GM23338 (cell line): ENCODE data around the gene TTLL8. TPM values are rescaled to one million over a fixed set of nuclear protein-coding genes. Genes with fewer than 3 reads are reported as not detected.

Experiments
- ATAC-seq: fragments of 200-7000 bp; cut with Tn5 transposase; 3 replicates; pipeline ENCODE4 v1.9.1; 2020
- DNase-seq: peaks from one replicate; pipeline ENCODE4 v3.0.0-alpha.2; 2015; ENCODE audit warnings: low spot score
- H2AFZ ChIP-seq: fragments of 200-600 bp; sonication (generic); 2 replicates; pipeline ENCODE4 v1.8.0; 2016; ENCODE audit warnings: antibody characterized with exemption, mild to moderate bottlenecking, moderate library complexity
- H3F3A ChIP-seq: fragments of 200-600 bp; sonication (generic); replicated peaks from 2 replicates; pipeline ENCODE4 v1.8.0; 2017; ENCODE audit warnings: antibody characterized with exemption, mixed run types, low read depth
- H3K27ac ChIP-seq: fragments of 200-600 bp; sonication (generic); 2 replicates; pipeline ENCODE4 v1.6.1; 2016; ENCODE audit warnings: low read depth
- H3K27me3 ChIP-seq: fragments of 200-600 bp; sonication (generic); 2 replicates; pipeline ENCODE4 v1.8.0; 2016; ENCODE audit warnings: mild to moderate bottlenecking, mixed run types, moderate library complexity; ENCODE audit not compliant: insufficient read depth
- H3K36me3 ChIP-seq: fragments of 200-600 bp; sonication (generic); 2 replicates; pipeline ENCODE4 v1.8.0; 2016; ENCODE audit warnings: mild to moderate bottlenecking; ENCODE audit not compliant: insufficient read depth
- H3K4me1 ChIP-seq: fragments of 200-600 bp; sonication (generic); 2 replicates; pipeline ENCODE4 v1.8.0; 2016; ENCODE audit warnings: mild to moderate bottlenecking, moderate library complexity; ENCODE audit not compliant: insufficient read depth
- H3K4me2 ChIP-seq: fragments of 200-600 bp; sonication (generic); 2 replicates; pipeline ENCODE4 v1.7.1; 2017; ENCODE audit warnings: mixed run types
- H3K4me3 ChIP-seq: fragments of 200-600 bp; sonication (generic); 2 replicates; pipeline ENCODE4 v1.6.1; 2016; ENCODE audit warnings: mixed run types
- H3K79me2 ChIP-seq: fragments of 200-600 bp; sonication (generic); replicated peaks from 2 replicates; pipeline ENCODE4 v1.8.0; 2017; ENCODE audit warnings: mild to moderate bottlenecking; ENCODE audit not compliant: insufficient read depth
- H3K9me2 ChIP-seq: fragments of 200-600 bp; sonication (generic); 2 replicates; pipeline ENCODE4 v1.8.0; 2017; ENCODE audit not compliant: insufficient read depth
- H4K20me1 ChIP-seq: fragments of 200-600 bp; sonication (generic); replicated peaks from 2 replicates; pipeline ENCODE4 v1.8.0; 2017; ENCODE audit warnings: mild to moderate bottlenecking; ENCODE audit not compliant: insufficient read depth
- H3K27ac Mint-ChIP-seq: 2 replicates; pipeline ENCODE4 v1.8.0; 2020; ENCODE audit warnings: inconsistent platforms, mild to moderate bottlenecking, moderate library complexity, mixed read lengths
- H3K27me3 Mint-ChIP-seq: 3 replicates; pipeline ENCODE4 v1.8.0; 2022; ENCODE audit warnings: low read depth, mild to moderate bottlenecking, moderate library complexity, mixed read lengths, inconsistent platforms; ENCODE audit not compliant: insufficient read depth, poor library complexity
- H3K36me3 Mint-ChIP-seq: 3 replicates; pipeline ENCODE4 v1.8.0; 2021; ENCODE audit warnings: low read depth, mild to moderate bottlenecking, inconsistent platforms, moderate library complexity, mixed read lengths
- H3K4me1 Mint-ChIP-seq: 3 replicates; pipeline ENCODE4 v1.8.0; 2020; ENCODE audit warnings: mild to moderate bottlenecking, inconsistent platforms, mixed read lengths
- H3K4me3 Mint-ChIP-seq: 3 replicates; pipeline ENCODE4 v1.8.0; 2021; ENCODE audit warnings: moderate library complexity, mild to moderate bottlenecking, inconsistent platforms, mixed read lengths
- H3K9me3 Mint-ChIP-seq: 3 replicates; pipeline ENCODE4 v1.8.0; 2020; ENCODE audit warnings: moderate library complexity, mild to moderate bottlenecking, inconsistent platforms, mixed read lengths
- CREB1 ChIP-seq: fragments of 250-450 bp; sonication (Bioruptor Pico); IDR thresholded peaks from 2 replicates; pipeline ENCODE4 v1.5.0; 2020; ENCODE audit warnings: low read depth, mild to moderate bottlenecking, moderate library complexity
- CTCF ChIP-seq, 2 experiments: fragments of 200-600 bp in 1 of 2; sonication (generic) in 1 of 2; conservative IDR thresholded peaks; 2 replicates each; pipeline versions ENCODE4 v1.5.1 to v1.6.1; 2016 to 2017; ENCODE audit warnings: antibody characterized with exemption in 2 of 2, low read depth in 2 of 2, mild to moderate bottlenecking in 2 of 2, moderate library complexity in 1 of 2
- ETS1 ChIP-seq: IDR thresholded peaks from 2 replicates; pipeline ENCODE4 v1.6.1; 2016; ENCODE audit warnings: antibody characterized with exemption
- EZH2 ChIP-seq: fragments of 200-600 bp; sonication (generic); IDR thresholded peaks from one replicate; pipeline ENCODE4 v1.8.0; 2017; ENCODE audit warnings: antibody characterized with exemption, mild to moderate bottlenecking, low read depth; ENCODE audit not compliant: unreplicated experiment
- EZH2phosphoT487 ChIP-seq: fragments of 200-600 bp; sonication (generic); IDR thresholded peaks from one replicate; pipeline ENCODE4 v1.8.1; 2018; ENCODE audit warnings: antibody characterized with exemption; ENCODE audit not compliant: unreplicated experiment
- JUNB ChIP-seq: IDR thresholded peaks from one replicate; pipeline ENCODE4 v1.6.1; 2016; ENCODE audit warnings: antibody characterized with exemption; ENCODE audit not compliant: unreplicated experiment
- NANOG ChIP-seq: IDR thresholded peaks from 2 replicates; pipeline ENCODE4 v1.6.1; 2016; ENCODE audit warnings: antibody characterized with exemption, borderline replicate concordance
- POLR2AphosphoS5 ChIP-seq: IDR thresholded peaks from 2 replicates; pipeline ENCODE4 v1.6.1; 2016; ENCODE audit warnings: antibody characterized with exemption, low read depth
- REST ChIP-seq: IDR thresholded peaks from one replicate; pipeline ENCODE4 v1.6.1; 2018; ENCODE audit warnings: antibody characterized with exemption; ENCODE audit not compliant: unreplicated experiment
- STAT1 ChIP-seq: IDR thresholded peaks from one replicate; pipeline ENCODE4 v1.6.1; 2016; ENCODE audit warnings: antibody characterized with exemption; ENCODE audit not compliant: unreplicated experiment
- ZNF114 ChIP-seq: fragments of 250-450 bp; sonication (Bioruptor Pico); IDR thresholded peaks from 2 replicates; pipeline ENCODE4 v1.5.0; 2020; ENCODE audit warnings: mild to moderate bottlenecking, moderate library complexity
- ZNF331 ChIP-seq: fragments of 250-450 bp; sonication (Bioruptor Pico); IDR thresholded peaks from 2 replicates; pipeline ENCODE4 v1.5.0; 2020; ENCODE audit warnings: low read depth, mild to moderate bottlenecking, moderate library complexity
- ZNF462 ChIP-seq: fragments of 250-450 bp; sonication (Bioruptor Pico); IDR thresholded peaks from 2 replicates; pipeline ENCODE4 v1.5.0; 2020; ENCODE audit warnings: mild to moderate bottlenecking, moderate library complexity
- polyA plus RNA-seq: library from polyadenylated mRNA; unstranded; fragments of >200 nt; fragmentation: Nextera tagmentation; extraction: Ambion mirVana; gene quantifications from 2 replicates; pipeline ENCODE4 v1.2.1, GENCODE V29; 2016
- total RNA-seq: library from RNA; depleted of rRNA; stranded (reverse); fragments of >200 nt; shearing (Covaris generic); gene quantifications from 2 replicates; pipeline ENCODE4 v1.2.3, GENCODE V29; 2014

Gene TTLL8
- total and polyA plus RNA-seq, 2 experiments from 2014 or later = not detected

GRCh38 chr22:50035131-50035881 lies 22.8 kb downstream of the TTLL8 start:
- H3K27ac ChIP-seq = no peak overlapping the region
- no peaks in the 10 kb centered on the region for H3F3A ChIP-seq
- Mint-ChIP-seq H3K27ac (no peak overlapping the region), H3K4me1 (no peaks in the 10 kb centered on the region), H3K9me3 (no peaks in the 10 kb centered on the region), H3K27me3 (peaks cover 8% of the 10 kb centered on the region), H3K36me3 (no peaks in the 10 kb centered on the region), H3K4me3 (no peak overlapping the region)
- DNase-seq (no peak), ATAC-seq (no peak)
- H3K36me3 ChIP-seq = no peaks in the 10 kb centered on the region
- H3K27me3 ChIP-seq = 0 out of 2 replicates have a peak, but pooled peaks cover 8% of the 10 kb centered on the region
- no peaks in the 10 kb centered on the region for H3K9me2 ChIP-seq
- H3K4me1 ChIP-seq = no peaks in the 10 kb centered on the region
- H3K4me2 ChIP-seq = no peak overlapping the region
- TF ChIP-seq CTCF (conservative IDR thresholded peaks at IDR 0.05; ENCODE audit: low read depth in 2 of 2) (no peak), NANOG (no peak), ZNF331 (no peak), ETS1 (no peak), ZNF462 (no peak), JUNB (no peak), REST (no peak), ZNF114 (CRISPR knock-in tag) (no peak), POLR2AphosphoS5 (no peak), CREB1 (CRISPR knock-in tag) (no peak), EZH2 (no peak), EZH2phosphoT487 (no peak), STAT1 (no peak)
- no peaks in the 10 kb centered on the region for H4K20me1 ChIP-seq
- no peak overlapping the region for H2AFZ ChIP-seq
- no peak overlapping the region for H3K4me3 ChIP-seq
- no peaks in the 10 kb centered on the region for H3K79me2 ChIP-seq
